AG08395 (cell line): ENCODE data around the gene PDZD2.
"Not testable (repeated sequence)": the region's sequence is repeated elsewhere in the genome, so short reads cannot be mapped to it uniquely, and the experiment has no call there.

Experiments
- DNase-seq: peaks from one replicate; pipeline ENCODE4 v3.0.0; 2012; ENCODE audit warnings: mixed read lengths, low spot score

The PDZD2 gene

DNA sequence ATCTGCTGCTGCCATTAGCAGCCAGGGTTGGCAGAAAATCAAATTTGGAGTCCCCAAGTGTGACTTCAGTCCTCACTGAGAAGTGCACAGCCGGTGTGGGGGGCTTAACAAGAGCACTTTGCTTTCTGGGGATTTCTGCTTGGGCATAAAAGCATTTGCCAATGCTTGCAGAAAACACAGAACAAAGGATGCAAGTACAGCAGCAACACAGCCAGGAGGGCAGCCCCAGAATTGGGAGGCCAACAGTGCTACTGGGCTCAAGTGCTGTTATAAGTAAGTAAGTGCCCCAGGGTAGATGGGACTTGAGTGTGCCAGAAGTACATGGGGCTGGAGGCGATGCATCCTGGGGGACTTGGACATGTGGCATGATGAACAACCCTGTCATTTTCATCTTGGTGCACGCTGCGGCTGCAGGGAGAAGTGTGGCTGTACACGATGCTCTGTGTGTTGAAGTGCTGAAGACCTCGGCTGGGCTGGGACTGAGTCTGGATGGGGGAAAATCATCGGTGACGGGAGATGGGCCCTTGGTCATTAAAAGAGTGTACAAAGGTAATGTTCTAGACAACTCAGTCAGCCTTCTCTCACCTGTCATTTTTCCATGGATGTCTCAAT, 461.9 kb downstream of the PDZD2 start:
- no peak for DNase-seq

GRCh38 chr5:32102254-32102986, 463.5 kb downstream of the PDZD2 start:
- DNase-seq, result no peak

DNA sequence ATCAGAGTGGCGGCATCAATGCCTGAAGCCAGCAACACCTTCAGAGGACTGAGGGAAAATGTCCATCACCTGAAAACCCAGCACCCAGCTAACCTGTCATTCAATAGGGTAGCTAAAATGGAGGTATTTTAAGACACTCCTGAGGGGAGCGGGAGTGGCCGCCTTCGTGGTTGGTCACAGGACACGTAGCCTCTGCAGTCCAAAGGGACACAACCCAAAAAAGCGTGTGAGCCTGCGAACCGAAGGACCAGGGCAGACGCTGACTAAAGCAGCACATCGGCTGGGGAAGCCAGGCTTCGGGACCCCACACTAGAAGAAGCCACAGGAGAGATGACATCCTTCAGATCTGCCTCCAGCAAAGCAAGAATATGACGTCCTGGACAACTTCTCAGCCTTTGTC, 464.6 kb downstream of the PDZD2 start:
- DNase-seq, result no peak

DNA sequence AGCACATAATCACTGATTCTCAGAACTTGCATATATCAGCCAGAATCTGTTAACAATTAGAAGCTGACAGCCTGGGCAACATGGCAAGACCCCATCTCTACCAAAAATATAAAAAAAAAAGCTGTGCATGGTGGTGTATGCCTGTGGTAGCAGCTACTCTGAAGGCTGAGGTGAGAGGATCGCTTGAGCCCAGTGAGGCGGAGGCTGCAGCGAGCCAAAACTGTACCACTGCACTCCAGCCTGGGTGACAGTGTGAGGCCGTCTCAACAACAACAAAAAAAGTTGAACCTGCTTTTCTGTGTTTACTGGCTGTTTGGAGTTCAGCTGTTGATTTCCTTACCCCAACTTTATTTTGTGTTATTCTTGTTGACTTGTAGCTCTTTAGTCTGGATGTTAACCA, 468.4 kb downstream of the PDZD2 start:
- DNase-seq, result no peak

DNA sequence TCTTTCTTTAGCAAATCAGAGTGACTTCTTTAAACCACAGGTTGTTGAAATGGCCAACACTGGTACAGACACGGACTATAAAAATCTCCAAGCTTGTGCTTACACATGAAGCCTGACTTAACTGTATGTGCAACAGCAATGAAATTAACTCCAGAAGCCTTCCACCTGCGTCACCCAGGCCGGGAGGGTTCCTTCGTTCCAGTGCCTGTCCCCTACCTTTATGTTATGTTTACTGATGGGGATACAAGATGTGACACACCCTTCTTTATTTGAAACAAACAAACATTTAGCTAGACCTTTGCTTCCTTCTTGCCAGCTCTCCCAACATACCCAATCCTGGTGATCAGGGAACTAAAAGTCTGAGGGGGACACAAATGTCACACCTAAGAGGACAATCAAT, 469.2 kb downstream of the PDZD2 start:
- DNase-seq, result no peak

DNA sequence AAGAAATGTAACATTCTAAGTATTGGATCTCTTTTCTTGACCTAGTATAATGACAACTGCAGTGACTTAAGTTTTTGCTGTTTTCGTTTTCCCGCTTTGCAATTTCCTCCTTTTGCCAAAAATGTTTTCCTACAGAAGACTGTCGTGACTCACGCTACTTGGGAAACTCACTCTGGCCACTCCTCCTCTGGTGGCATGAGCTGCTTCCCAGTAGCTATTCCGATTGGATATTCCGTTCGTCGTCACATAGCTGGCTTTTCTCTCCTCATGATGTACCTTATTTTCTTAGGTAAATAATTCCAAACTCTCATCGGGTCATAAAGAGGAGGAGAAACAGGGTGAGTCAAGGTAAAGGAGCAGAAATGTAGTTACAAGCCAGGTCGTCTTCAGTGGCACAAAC, 470.3 kb downstream of the PDZD2 start:
- DNase-seq, result peak; percentile 73

GRCh38 chr5:32110111-32110696, 471.3 kb downstream of the PDZD2 start:
- no peak for DNase-seq

GRCh38 chr5:32115985-32116384, 477.1 kb downstream of the PDZD2 start:
- no peak for DNase-seq

GRCh38 chr5:32116574-32117313, 477.8 kb downstream of the PDZD2 start:
- peak; percentile 58 for DNase-seq

DNA sequence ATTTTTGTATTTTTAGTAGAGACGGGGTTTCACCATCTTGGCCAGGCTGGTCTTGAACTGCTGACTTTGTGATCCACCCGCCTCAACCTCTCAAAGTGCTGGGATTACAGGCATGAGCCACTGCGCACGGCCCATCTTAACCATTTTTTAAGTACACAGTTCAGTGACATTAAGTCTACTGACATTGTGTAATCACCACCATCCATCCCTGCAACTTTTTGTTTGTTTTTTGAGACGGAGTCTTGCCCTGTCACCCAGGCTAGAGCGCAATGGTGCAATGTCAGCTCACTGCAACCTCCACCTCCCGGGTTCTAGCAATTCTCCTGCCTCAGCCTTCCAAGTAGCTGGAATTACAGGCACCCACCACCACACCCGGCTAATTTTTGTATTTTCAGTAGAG, 480.0 kb downstream of the PDZD2 start:
- not testable (repeated sequence) for DNase-seq

DNA sequence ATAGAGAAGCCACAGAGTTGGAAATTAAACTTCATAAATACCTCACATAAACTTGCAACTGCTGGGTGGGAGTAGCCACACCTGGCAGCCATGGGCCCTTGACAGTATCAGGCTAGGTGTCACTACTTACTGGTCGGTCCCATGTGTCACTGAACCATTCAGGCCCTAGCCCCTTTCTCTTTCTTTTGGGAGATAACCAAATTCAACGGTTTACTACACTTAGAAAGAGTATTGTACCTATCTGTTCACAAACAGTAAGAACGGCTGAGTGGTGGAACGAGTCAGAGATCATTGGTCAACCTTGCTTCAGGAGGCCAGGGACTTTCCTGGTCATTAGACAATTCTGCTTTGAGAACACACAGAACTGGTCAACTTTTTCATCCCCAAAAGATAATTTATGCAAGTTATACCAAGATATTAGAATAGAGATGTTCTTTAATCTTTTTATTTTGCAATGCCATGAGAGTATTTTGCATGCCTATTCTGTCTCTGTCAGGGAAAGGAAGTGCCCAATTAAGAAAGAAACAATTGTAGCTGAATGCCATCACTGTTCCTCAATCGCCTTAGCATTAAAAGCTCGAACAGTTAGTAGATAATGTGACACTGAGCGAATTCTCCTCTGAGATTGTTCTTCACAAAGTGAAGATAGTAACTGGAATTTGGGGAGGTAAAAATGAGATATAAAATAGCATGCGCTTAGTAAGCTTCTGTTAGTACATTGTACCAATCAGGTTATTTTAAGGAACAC, 484.3 kb downstream of the PDZD2 start:
- no peak for DNase-seq

GRCh38 chr5:32123889-32124676, 485.2 kb downstream of the PDZD2 start:
- no peak for DNase-seq

- no peak for DNase-seq
These were observed 487.8 kb downstream of the PDZD2 start for GRCh38 chr5:32126691-32127090.

GRCh38 chr5:32127711-32128110, 488.8 kb downstream of the PDZD2 start:
- DNase-seq, result no peak

DNA sequence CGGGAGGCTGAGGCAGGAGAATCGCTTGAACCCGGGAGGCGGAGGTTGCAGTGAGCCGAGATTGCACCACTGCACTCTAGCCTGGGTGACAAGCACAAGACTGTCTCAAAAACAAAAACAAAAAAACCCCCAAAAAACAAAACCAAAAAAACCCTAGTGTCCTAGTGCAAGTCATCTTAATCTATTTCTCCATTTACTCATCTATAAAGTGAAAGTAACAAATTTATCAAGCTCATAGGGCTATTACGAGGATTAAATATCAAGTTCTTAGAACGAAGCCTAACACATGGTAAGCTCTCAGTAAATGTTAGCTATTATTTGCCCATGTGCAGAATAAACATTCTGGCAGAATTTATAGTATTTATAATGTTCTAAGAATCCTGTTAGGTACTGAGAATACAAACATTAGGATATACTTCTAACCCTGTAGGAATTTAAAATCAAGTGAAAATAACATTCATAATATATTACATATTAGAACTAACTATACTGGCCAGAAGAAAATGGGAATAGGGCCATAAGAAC, 490.2 kb downstream of the PDZD2 start:
- DNase-seq, result no peak

DNA sequence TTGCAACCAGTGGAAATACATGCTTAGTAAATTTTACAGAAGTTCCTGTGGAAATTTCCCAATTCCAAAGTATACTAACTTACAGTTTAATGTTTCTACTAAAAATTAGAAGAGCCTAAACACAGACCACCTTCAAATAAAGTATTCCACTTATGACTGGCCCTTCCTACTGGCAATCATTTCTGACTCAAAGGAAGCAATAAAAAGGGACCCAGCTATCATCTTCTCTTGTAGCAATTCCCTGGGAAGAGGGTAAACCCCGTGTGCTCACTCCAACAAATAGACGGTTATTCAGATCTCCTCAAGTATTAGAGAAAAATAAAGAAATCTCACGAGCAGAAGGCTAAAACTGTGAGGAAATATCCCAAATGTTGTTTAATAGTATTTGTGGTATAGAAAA, 491.9 kb downstream of the PDZD2 start:
- DNase-seq, result no peak

DNA sequence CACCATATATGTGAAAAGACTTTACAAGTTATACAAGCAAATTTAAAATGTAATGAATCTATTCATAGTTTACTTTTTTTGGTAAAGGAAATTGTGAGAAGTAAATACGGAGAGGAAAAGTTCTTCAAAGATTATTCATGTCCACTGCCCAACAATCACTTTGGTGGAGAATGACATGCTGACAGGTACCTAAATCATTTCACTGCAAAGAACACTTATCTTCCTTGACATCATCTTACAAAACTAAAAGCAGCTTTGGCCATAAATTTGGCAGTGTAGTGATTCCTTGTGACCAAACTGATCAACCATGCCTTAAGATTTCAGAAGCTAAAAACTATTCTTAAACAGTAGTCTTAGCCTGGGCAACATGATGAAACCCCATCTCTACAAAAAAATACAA, 492.7 kb downstream of the PDZD2 start:
- no peak for DNase-seq

GRCh38 chr5:32132757-32133156, 493.8 kb downstream of the PDZD2 start:
- no peak for DNase-seq

GRCh38 chr5:32135086-32135485, 496.2 kb downstream of the PDZD2 start:
- DNase-seq, result no peak

- no peak for DNase-seq
These were observed 497.4 kb downstream of the PDZD2 start for GRCh38 chr5:32136342-32136741.

DNA sequence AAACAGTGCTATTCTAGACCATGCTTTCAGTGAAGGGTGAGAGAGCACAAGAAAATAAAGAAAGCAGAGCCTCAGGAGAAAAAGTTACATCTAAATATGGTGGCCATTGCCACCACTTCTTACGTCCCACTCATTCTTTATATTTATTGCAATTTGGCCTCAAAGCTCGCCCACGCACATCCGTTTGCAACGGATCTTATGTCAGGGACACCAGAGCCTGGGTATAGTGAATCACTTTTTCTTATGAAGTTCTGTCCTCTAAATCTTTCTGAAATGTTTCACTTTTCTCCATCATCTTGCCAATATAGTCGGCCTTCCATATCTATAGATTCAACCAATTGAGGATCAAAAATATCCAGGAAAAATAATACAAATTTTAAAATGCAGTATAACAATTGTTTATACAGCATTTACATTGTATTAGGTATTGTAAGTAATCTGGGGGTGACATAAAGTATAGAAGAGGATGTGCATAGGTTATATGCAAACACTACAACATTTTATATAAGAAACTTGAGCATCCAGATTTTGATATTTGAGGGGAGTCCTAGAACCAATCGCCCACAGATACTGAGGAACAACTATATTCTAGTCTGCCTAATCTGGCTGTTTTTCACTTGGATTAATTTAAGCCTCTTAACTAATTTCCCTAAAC, 500.0 kb downstream of the PDZD2 start:
- no peak for DNase-seq
